UCSD-AML1 (cell line): Measurements from ENCODE around the gene OLFML1.

Source experiments
- DNase-seq: peaks from one replicate; lab custom pipeline; 2025; ENCODE audit not compliant: unreplicated experiment; lab: John Stamatoyannopoulos, UW

Gene OLFML1

DNA sequence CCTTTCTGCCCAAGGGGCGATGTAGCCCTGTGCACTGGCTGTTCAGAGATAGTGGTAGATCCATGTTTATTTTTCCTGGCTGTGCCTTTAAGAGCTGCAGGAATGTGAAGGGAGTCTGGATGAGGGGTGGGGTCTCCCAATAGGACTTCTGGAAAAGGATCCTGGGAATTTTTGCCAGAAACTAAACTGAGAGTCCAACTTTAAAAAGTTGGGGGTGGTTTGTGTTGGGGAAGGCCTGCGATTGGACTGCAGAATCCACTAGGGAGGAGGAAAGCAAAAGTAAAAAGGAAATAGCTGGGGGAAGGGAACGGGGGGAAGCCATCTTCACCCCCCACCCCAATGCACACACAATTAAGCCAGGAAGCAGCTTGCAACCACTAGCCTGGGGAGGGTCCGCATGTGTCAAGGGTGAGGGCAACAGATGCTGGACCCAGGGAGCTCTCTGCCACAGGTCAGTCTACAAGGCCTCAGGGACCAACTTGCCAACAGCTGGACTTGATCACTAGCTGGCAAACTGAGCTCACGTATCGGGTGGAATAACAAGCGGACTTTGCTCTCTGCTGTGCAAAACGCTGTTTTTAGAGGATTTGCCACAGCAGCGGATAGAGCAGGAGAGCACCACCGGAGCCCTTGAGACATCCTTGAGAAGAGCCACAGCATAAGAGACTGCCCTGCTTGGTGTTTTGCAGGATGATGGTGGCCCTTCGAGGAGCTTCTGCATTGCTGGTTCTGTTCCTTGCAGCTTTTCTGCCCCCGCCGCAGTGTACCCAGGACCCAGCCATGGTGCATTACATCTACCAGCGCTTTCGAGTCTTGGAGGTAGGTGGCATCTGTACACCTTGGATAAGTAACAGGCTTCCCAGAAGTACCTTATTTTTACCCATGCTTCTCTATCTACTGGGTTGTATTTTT is at the start of gene OLFML1:
TSS of gene OLFML1 (plus strand) at position 321 of the 912 bp plus-strand sequence. CDS start at position 691, 370 bp downstream.
- no peak for DNase-seq

DNA sequence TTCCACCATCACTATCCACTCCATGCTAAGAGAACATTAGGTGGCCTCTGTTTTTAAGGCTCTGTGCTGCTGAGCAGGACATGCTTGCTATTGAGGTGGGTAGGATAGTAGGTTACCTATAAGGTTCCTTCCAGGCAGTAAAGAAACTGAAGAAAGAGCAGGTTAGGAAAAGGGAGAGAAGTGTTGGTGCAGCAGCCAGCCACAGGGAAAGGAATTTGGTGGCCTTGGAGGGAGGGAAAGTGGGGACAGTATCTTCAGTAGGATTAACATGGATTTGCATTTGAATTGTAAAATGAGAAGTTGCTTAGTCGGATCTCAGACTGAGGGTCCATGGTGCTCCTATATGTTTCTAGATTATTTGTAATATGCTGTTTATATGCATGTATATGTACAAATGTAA is 49.2 kb upstream of the OLFML1 start:
- no peak for DNase-seq

DNA sequence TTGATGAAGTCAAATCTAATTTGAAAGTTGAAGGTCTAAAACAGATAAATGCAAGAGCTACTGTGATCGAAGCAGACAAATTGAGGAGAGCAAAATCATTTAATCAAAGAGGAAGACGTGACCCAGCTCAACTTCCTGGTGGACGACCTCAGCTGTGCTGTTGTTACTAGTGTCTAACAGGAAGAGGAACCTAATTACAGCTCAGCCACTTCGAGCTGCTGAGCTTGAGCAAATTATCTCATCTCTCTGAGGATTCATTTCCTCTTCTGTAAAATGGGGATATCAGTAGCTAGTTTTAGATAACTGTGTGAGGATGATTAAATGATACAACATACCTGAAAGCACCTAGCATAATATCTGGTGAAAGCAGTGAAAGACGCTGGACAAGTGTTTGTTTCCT is 48.6 kb upstream of the OLFML1 start:
- no peak for DNase-seq

DNA sequence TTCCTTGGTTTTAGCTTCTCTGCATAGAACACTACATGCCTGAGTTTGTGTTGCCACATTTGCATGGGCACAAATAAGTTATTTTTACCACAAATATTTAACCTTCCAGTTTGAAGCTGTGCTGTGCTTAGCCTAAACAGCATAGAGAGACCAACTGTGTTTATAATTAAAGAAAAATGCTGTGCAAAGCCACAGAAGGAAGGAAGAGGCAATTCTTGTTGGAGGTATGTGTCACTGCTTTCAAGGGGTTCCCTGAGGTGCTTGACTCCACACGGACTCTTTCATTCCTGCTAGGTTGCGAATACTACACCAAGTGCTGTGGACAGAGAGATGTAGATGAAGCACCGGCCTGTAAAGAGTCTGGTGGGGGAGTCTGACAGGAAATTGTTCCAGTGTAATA is 47.6 kb upstream of the OLFML1 start:
- no peak for DNase-seq

DNA sequence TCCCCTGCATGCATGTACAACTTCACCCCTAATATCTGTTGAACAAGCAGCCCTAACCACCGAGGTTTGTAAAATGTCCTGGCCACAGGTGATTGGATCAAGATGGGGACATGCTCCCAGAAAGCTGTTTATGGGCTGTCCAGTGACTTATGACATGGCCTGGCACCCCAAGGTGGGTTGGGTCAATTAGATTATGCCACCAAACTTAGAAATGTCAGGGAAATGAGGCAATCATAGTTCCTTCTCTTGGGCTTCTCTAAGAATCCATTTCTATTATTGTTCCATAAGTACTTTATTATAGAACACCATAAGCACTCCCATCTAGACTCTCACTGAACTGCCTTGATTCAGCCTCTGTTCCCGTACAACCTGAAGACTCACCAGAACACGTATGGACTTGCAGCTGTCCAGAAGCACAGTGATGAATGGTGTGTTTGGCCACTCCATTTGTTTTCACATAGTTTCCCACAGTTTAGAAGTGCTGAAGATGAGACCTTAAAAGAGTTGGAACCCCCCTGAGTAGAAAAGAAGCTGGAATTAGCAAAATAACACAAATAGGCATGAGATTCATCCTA is 45.5 kb upstream of the OLFML1 start:
- no peak for DNase-seq

DNA sequence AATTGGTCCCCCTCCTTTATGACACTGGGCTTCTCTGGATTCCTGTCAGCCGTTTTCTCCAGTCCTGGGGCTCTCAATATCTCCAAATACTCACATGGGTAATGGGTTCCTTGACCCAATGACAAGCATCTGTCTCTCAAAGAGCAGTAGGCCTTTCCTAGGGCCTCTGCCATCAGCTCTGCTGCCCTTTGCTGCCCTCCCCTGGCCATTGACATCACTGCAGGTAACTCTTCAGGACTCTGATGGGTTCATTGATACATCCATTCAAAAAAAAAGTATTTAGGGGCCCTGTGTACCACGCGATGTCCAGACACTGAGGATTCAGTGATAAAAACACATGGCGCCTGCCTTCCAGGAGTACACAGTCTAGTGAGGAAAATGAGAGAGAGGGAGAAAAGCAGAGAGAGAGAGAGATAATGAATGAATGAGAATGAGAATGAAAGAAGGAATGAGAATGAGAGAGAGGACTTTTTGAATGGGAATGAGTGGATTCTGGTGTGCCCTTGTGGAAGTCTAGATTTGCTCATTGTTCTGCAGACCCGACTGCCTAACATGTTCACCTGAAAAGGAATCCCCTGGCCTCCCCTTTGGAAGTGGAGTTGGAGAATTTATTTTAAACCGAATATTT is 42.6 kb upstream of the OLFML1 start:
- DNase-seq, result peak; percentile 67

DNA sequence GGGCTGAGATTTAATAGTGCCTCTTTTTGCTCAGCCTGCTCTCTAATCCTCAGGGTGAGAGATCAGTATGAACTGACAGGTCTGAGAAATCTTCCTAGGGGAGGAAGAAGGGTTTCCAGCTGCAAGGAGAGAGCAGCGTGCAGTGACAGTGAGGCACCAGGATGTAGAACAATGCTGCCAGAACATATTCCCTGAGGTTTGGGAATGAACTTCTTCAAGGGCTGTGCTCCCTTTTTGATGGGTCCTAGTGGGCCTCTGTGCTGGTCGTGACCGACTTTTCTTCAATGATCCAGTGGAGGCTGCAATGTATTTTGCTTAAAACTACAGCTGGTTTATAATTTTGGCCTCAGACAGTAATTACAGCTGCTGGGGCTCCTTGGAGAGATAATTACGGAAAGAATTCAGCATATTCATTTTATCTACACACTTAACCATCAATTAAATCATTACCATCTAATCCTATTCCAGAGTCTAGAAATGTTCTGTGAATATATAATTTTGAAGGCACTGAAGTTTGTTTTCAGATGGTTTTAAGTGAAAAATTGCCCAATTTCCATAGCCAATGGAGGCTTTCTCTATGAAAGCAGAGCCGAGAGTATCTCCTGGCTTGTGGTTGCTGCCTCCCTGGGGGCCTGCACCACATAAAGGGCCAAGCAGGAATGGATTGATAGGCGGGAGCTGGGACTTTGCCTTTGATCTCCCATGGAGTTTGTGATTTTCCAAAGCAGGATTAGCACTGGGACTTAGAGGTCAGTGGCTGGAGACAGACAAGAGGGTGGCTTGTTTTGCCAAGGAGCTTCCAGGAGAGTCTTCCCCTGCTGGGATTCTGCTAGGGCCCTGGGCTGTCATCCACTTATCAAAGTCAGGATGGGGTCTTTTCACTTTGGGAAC is 41.0 kb upstream of the OLFML1 start:
- DNase-seq, result no peak

DNA sequence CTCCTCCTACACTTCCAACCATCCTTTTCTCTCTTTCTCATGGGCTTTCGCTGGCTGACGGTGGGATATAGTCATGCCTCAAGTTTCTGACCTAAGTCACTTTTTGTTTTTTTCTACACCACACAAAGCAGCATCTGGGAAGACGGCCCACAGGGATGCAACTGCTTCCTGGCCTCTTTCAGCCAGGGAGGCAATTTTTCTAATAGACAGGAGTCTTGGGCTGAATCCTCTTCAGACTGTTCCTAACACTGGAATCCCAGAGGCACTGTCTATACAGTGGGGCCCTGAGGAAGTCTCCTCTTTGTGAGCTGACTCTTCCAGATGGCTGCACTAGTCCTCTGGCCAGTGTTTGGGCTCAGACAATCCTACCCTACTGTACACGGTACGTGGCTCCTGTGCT is 39.7 kb upstream of the OLFML1 start:
- no peak for DNase-seq

DNA sequence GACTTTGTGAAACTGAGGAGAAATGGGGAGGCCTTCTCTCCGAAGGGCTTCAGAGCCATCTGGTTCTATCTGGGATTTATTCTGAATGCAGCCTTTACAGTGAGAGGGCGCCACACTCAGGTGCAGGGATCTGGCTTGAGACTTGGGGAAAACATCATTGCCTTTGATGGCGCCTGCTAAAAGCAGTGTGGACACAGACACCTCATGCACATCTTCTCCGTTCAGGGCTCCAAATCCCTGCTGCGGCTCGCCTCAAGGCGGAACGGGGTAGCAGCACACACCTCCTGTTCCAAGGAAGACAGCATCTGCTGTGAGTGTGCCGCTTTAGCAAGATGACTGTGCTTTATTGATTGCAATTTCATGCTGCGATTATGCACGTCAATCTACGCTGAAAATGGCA is 37.1 kb upstream of the OLFML1 start:
- no peak for DNase-seq

DNA sequence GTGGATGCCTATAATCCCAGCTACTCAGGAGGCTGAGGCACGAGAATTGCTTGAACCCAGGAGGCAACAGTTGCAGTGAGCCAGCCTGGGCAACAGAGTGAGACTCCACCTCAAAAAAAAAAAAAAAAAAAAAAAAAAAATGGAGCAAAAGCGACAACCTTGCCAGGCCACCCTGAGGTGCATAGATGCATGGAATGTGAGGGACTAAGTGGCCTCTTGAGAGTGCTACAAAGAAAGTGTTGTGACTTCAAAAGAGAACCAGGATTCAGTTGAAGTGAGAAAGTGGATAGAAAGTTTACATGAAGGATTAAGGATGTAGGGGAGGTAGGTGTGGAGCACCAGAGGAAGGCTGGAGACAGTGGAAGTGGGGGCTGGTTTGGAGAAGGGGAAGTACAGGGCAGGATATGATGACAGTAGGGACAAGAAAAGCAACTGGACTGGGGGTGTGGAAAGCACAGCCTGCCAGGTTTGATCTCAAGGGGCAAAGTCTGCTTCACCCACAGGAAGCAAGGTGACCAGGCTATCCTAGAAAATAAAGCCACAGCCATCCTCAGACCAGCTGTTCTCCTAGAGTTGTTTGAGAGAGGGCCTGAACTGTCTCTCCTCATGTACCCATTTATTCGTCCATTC is 36.0 kb upstream of the OLFML1 start:
- peak; percentile 35 for DNase-seq

DNA sequence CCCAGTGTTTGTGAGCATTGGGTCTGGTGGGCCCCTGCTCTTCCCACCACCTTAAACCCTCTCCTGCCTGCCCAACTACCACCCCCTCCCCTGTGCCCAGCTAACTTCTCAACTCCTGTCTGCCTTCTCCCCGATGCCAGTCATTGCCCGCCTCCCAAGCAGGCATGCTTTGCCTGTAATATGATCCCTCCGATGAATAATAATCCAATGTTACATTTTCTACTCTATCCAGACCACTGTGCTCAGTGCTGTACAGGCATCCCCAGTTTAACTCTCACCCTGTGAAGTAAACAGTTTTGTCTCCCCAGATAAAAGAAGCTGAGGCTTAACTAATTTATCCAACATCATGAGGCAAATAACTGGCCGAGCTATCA is 35.5 kb upstream of the OLFML1 start:
- no peak for DNase-seq

DNA sequence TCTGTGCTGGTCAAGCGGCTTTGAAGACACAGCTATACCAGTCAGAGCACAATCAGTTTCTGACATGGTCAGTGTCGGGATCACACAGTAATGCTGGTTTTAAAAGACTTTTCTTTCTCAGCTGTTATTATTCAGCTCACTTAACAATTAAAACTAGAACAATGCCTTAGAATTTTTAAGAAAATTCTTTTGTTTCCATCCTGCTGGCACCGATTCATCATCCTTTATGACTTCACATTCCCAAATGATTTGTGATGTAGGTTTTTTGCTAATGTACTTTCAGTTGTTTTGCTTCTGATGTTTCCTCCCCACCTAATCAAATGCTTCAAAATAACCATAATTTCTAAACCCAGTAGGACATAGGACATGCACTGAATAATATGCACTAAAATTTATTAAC is 34.5 kb upstream of the OLFML1 start:
- DNase-seq, result no peak

DNA sequence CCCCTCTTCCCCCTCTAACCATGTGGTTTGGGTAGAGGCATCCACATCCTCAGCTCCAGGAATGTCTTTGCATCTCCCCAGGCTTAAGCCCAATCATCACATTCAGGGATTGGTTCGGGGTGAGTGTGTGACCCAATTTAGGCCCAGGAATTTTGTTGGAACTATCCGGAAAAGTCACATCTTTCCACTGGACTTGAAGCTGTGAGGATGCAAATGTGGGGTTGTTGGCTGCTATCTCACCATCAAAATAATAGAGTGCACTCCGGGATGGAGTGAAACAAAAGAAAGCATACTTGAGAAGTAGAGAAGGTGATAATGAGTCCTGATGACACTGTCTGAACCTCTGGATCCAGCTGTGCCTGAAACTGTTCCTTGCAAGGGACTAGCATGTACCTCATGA is 33.8 kb upstream of the OLFML1 start:
- DNase-seq, result no peak

DNA sequence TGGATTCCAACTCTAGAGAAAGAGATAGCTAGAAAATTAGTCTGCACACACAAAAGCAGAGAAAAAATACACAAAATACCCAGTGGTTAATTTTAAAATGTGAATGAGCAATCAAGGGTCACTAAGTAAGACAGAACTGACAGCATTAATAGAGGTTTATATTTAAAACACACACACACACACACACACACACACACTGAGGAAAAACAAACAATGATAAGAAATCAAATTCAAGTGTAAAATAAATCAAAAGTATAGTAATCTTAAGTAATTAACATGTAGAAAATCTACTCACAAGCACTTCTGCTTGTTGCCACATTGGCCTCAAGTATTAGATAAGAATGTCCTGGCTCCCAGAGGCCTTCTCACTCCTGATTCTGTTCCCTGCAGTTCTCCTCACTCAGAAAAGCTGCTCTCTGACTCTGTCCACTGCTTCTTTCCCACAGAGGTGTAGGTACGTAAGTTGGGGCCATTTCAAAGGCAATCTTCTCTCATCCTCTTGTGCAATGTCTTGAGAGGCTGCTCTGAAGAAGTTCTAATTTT is 33.3 kb upstream of the OLFML1 start:
- DNase-seq, result no peak

DNA sequence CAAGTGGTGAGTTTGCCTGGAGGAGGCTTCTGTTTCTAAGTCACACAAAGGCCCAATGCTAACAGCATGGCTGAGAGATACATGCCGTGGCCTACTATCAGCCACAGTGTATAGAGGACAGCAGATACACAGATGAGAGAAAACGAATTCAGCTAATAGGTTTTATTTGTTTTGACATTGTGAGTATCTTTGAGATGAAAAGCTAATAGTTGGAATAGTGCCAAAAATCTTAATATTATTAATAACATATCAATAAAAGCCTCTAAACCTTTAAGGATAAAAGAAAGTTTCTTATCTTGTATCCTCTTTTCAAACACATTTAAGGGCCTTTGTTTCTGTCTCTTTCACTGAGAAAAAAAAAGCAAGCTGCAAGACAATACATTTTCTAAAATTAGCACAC is 30.5 kb upstream of the OLFML1 start:
- DNase-seq, result no peak

DNA sequence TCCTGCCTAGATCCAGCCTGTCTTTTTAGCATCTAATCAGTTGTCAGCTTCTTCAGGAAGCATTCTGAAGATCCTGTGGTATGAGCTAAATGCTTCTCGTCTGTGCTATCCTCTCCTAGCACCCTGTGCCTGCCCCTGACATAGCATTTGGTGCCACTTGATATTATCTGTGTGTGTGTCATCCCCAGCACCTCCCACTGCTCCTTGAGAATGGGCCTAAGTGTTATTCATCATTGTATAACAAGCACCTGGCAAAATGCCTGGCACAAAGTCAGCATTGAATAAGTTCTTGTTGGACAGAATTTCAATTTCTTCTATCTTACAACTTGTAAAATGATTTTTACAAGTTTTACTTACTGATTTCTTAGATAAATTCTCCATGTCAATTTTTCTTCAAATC is 28.1 kb upstream of the OLFML1 start:
- no peak for DNase-seq

DNA sequence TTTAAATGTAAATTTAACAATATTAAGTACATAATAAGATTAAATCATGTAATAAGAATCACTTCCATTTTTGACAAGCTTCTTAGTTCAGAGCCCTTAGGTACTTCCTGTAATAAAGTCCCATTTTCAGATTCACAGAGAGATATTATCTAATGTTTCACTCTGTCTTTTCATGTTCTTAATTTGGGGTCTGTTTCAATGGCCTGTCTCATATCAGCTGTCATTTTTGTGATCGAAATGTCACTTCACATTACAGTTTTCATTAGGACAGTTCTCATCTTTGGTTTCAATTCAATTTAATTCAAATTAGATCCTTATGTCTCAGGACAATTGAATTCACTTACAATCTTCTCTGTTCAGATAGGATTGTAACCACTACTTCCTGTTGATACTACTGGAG is 22.6 kb upstream of the OLFML1 start:
- no peak for DNase-seq

DNA sequence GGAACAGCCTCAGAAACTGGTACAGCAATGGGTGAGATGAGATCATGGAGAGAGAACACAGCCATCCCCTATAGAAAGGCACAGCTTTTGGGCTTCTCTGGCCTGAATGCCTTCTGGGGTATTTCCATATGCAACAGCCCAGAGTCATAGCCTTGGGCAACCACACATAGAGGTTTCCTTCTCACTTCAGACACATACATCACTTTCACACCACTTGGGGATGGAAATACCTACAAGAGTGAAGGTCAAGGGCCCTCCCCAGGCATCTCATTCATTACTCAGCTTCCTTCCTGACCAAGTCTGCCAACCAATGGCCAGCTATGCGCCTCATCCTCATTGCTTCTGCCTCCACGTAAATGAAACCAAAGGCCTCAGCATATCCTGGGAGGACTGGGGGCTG is 17.7 kb upstream of the OLFML1 start:
- no peak for DNase-seq

DNA sequence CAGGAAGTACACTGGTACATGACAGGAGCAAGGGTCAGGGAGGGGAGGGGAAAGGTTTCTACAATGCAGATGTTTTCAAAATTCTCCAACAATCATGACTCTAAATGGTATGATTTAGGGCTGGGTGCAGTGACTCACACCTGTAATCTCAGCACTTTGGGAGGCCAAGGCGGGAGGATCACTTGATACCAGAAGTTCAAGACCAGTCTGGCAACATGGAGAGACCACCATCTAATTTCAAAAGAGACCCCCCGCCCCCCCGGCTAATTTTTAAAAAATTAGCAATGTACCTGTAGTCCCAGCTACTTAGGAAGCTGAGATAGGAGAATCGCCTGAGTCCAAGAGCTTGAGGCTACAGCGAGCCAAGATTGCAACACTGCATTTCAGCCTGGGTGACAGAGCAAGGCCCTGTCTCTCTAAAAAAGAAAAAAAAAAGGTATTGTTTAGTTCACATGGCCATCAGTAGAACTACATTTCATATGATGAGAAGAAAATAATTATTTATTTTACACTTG is 15.9 kb upstream of the OLFML1 start:
- no peak for DNase-seq

DNA sequence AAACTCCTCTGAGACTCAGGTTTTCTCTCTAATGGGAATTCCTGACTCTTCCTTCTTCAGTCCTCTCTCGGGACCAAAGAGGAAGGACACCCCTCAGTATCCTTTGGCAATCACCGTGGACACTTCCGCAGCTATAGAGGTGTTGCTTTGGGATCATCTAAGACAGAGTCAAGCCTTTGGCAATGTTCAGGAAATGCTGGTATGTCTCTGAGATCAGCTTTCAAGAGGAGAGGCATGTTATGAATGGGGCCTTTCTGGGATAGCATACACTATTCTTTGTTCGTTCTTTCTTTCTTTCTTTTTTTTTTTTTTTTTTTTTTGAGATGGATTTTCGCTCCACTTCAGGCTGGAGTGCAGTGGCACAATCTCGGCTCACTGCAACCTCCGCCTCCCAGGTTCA is 14.2 kb upstream of the OLFML1 start:
- no peak for DNase-seq
